ENCODE data around the gene SSU72. TPM values are rescaled to one million over a fixed set of nuclear protein-coding genes. Genes with fewer than 3 reads are reported as not detected.
"Not testable (repeated sequence)": the region's sequence is repeated elsewhere in the genome, so short reads cannot be mapped to it uniquely, and the experiment has no call there.

SSU72 gene
- total RNA-seq, 1 experiment from 2014 or later = 77.3 TPM

DNA sequence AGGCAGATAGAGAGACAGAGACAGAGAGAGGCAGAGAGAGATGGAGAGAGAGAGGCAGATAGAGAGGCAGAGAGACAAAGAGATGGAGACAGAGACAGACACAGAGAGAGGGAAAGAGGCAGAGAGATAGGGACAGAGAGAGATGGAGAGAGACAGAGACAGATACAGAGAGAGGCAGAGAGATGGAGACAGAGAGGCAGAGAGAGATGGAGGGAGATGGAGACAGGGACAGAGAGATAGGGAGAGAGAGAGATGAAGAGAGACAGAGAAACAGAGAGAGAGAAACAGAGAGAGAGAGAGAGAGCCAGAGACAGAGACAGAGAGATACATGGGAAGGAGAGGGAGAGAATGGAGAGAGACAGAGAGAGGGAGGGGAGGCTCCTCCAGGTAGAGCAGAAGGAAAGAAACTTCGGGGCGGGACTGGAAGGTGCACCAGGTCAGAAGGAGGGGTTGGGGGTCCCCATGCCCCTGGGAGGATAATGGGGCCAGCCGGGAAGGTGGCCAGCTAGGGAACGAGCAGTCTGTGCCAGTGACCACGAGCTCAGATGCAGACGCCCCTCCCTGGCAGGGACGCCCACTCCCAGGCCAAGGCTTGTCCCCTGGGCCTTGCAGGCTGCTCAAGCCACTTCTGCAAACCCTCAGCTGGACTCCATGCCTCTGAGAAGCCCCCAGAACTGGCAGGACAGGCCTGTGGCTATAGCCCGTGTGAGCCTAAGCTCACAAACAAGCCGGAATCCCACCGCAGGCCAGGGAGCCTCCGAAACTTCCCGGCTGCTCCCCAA lies 22.0 kb upstream of the SSU72 start:
- no peak for DNase-seq (ENCODE audit: low read depth)

DNA sequence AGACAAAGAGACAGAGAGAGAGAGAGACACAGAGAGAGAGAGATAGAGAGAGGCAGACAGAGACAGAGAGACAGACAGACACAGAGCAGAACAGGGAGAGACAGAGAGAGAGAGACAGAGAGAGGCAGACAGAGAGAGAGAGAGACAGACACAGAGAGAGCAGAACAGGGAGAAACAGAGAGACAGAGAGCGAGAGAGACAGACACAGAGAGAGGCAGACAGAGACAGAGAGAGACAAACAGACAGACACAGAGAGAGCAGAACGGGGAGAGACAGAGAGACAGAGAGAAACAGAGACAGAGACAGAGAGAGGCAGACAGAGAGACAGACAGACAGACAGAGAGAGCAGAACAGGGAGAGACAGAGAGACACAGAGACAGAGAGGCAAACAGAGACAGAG lies 20.7 kb upstream of the SSU72 start:
- not testable (repeated sequence) for DNase-seq (ENCODE audit: low read depth)

DNA sequence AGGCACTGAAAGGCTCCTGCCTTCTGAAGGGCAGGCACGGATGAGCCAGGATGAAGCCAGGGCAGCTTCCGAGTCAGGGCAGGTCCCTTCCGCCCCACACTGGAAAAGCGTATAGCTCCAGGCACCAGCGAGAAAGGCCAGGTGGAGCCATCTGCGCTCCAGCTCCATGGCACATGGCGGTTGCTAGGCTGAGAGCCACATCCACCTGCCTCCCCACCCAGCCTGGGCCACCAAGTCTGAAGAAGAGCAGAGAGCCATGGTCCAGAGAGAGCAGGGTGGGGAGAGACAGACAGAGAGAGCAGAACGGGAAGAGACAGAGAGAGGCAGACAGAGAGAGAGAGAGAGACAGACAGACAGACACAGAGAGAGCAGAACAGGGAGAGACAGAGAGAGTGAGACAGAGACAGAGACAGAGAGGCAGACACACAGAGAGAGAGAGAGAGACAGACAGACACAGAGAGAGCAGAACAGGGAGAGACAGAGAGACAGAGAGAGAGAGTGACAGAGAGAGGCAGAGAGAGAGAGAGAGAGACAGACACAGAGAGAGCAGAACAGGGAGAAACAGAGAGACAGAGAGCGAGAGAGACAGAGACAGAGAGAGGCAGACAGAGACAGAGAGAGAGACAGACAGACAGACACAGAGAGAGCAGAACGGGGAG lies 20.1 kb upstream of the SSU72 start:
- peak; percentile 24 for DNase-seq (ENCODE audit: low read depth)

DNA sequence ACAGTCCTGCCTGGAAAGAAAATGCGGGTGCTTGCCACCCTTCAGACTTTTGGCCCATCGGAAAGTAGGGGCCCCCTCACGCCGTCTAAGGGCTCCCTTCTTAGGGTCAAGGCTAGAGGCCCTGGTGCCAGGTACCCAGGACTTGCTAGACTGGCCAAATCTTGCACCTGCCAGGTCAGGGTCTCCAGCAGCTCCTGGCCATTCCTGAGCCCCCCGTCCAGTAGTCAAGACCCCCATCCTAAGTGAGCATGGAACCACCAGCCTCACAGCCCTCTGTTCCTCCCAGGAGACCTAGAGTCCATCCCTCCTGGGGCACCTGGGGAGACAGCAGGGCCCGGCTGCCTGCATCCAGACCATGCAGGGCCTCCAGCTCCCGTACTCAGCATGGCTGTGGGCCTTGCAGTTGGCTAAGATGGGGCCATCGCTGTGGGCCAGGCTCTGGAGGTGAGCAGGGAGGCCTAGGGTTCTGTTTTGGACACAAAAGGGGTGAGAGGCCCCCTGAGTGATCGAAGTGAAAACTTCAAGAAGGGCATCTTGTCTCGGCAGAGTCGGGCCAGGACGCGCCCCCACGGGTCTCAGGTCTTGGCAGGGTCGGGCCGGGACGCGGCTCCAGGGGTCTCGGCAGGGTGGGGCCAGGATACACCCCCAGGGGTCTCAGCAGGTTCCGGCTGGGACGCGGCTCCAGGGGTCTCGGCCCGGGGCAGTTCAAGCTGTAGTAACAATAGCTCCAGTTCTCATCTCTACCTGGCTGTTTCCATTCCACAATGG lies 19.4 kb upstream of the SSU72 start:
- no peak for DNase-seq (ENCODE audit: low read depth)

DNA sequence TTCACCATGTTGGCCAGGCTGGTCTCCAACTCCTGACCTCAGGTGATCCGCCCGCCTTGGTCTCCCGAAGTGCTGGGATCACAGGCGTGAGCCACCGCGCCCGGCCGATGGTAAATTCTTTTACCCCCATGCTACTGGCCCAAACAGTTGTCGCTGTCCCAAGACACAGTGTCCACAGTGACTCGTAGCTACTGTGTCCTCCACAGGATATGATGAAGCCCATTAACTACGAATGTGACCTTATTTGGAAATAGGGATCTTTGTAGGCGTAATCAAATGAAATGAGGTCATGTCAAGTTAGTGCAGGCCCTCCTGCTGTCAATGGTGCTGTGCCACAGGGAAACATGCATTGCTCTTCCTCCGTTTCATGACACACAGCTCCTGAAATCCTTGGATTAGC lies 16.8 kb upstream of the SSU72 start:
- DNase-seq (ENCODE audit: low read depth) = peak; percentile 31

DNA sequence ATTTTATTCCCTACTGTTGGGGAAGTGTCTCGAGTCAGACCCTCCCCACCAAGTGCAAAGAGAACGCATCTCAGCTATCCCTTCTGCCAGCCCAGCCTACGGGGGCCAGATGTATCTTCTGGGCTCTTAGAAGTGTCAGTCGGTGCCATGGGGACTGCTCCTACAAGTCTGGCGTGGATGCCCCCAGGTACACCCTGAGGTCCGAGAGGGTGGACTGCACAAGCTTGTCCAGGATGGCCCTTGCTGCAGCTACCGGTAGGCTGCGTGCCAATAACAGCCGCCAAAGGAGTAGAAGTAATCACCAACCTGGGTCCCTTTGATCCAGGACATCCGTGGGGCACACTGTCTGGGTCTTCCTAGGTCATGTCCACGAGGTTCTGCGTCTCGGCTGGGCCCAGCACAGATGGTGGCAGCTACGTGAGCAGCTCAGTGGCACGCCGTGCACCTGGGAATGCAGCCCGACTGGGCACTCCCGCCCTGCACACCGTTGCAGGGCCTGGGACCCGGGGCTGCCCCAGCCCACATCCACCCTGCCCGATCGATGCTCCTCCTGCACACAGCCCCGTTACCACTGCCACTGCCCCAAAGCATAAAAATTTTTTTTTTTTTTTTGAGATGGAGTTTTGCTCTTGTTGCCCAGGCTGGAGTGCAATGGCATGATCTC lies 8.8 kb upstream of the SSU72 start:
- DNase-seq (ENCODE audit: low read depth) = no peak

DNA sequence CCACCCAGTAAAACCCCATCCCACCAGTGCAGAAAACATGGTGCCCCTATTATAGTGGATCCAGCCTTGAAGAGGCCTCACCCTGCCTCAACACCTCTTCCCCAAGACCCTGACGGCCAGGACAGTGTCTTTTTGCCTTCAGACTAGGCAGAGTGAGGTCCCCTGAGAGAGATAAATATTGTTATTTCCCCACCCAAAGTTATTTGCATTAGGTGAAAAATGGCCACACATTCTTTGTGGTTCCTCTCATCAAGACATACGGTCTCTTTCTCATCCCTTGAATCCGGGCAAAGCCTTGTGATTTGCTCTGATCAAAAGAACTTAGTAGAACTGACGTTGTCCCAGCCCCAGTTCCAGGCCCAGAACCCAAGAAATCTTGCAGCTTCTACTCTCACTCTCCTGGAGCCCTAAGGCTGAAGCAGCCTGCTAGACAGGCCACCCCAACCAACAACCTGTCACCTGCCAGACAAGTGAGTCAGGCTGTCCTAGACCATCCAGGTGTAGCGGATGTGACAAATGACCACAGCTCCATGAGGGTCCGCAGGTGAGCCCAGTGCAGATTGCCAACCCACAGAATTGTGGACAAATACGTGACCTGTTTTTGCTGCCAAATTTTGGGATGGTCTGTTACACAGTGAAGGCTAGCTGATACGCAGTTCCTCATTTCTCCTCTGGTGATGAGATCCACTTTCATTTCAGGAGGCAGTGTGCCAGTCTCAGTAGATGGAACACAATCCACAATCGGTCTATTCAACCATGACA lies 8.1 kb upstream of the SSU72 start:
- no peak for DNase-seq (ENCODE audit: low read depth)

DNA sequence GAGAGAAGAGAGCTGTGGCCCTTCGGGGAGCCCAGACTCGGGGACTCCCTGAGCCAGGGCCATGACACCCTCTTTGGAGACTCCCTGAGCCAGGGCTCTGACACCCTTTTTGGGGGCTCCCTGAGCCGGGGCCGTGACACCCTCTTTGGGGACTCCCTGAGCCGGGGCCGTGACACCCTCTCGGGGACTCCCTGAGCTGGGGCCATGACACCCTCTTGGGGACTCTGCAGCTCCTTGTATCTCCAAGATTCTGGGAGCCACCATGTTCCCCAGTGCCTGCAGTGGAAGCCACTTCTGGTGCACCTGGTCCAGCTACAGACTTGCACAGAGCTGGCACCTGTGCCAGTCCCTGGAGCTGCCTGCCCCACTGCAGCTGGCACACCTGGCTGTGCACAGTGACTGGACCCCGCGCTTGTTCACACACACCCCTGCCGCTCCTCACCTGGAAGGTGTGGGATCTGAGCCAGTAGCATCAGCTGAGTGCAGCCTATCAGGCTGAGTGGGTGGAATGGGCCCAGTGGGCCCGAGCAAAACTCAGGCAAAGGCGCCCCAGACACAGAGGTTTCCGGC lies 3.8 kb upstream of the SSU72 start:
- no peak for DNase-seq (ENCODE audit: low read depth)

DNA sequence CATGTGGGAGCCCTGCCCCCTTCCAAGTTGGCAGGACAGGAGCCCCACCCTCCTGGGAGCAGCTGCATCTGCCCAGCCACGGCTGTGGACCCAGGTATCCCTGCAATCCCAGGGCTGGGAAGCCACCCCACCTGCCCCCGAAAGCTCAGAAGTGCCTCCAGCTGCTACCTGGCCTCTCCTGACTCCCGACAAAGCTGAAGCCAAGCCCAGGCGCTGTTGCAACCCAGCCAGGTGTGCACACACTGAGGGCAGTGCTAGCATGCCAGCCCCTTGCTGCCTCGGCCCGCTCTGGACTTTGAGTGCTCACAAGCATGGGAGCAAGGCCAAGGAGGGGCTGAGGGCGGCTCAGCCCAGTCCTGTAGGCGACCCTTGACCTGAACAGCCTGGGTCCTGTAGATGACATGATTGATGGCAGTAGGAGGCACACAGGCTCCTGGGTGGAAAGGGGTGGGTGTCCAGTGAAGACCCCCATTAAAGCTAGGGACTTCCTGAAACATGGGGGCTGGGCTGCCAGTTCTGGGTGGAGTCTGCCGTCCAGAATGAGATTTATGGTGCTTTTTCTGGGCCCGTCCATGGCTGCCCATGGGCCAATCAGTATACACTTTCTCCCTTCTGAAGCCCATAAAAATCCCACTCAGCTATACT lies 2.8 kb upstream of the SSU72 start:
- no peak for DNase-seq (ENCODE audit: low read depth)

DNA sequence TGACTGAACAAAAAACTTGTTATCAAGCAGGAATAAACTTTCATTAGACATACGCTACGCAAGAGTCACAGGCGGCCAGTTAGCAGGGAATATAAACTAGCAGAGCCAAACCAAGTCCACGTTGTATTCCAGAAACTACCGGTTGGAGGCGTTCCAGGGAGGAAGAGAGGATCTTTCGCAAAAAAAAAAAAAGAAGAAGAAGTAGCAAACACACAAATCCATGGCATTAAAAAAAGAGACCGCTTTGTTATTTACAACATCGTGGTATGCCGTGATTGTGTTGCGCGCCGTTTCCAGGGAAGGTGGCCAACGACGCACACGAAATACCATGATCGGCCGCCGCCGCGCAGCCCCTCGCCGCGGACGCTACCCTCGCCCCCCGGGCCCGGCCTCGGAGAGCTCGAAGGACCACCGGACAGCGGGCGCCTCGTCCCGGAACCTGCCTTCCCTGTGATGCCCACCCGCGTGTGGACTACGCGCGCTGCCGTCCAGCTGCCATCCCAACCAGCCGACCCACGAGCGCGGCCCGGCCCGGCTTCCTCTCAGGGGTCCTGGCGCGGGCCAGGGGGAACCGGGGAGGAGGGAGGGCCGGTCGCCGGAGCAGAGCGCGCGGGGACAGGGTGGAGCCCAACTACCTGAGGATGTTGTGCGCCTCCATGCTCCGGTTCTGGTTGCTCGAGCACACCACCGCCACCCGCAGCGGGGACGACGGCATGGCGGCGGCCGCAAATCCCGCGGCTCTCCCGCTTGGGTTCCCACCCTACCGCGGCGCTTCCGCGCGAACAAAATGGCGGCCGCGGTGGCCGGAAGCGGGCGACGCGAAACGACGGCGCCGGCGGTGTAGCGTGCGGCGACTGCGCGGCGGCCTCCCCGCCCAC lies 581 bp downstream of the SSU72 start:
- DNase-seq (ENCODE audit: low read depth) = peak; percentile 54

DNA sequence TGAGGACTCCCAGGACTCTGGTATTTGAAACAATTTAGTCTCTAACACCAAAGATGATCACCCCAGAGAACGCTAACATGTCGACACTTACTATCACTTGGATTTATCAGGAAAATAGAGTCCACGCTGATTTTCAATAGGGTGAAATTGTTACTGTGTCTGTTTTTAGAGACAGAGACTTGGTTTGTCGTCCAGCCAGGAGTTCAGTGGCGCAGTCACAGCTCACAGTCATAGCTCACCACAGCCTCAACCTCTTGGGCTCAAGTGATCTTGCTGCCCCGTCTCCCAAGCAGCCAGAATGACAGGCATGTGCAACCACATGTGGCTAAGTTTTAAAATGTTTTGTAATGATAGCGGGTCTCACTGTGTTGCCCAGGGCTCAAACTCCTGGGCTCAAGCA lies 5.3 kb downstream of the SSU72 start:
- no peak for DNase-seq (ENCODE audit: low read depth)

DNA sequence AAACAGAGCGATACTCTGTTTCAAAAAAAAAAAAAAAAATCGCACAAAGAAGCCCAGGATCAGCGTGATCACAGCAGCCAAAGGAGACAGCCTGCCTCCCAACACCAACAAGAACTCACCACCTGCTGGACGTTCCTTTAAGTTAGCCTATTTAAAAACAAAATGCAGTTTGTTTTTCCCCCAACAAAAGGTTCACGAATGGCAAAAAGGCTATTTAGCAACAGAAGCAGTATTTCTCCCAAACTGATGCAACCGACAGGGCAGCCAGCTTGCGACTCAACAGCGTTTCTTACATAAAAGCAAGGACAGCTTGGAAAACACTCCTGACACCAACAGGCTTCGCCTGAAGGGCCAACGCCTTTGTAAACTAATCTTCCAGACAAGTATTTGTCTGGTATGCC lies 6.8 kb downstream of the SSU72 start:
- DNase-seq (ENCODE audit: low read depth) = no peak

DNA sequence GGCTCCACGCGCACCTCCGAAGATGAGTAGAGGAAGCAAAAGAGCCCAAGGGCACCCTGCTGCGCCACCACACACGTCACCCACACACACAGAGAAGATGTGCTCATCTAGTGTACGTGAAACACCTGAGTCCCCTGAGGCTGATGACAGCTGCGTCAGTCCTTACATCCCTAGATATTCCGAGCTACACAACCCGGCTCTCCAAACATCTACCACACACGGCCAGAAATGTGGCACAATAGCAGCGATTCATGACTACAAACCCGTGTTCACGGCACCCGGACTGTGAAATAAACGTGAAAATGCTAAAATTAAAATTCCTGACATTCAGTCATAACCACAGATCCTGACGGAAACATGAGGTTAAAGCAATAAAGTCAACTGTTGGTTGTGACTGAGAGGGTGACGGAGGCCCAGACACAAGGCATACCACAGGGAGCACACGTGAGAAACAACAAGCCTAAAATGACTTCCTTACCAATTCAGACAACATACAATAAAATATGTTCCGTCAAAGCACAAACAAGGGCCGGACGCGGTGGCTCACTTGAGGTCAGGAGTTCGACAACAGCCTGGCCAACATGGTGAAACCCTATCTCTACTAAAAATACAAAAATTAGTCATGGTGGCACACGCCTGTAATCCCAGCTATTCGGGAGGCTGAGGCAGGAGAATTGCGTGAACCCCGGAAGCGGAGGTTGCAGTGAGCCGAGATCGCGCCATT lies 7.3 kb downstream of the SSU72 start:
- DNase-seq (ENCODE audit: low read depth) = peak; percentile 78

DNA sequence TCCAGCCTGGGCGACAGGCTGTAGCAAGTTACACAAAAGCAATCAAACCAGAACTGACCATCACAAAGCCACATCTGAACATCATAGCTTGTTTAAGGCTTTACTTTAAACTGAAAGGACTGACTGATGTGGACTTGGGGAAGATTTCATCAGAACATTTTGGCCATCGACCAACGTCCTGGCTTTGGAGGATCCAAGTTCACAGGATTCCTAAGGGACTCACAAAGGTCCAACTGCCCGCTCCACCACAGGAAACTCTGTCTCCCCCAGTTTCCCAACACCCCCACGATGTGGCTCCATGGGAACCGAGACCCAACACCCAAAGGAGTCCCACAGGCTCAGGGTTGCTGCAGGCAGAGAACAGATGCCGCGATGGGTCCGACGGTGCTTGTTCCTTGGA lies 9.3 kb downstream of the SSU72 start:
- no peak for DNase-seq (ENCODE audit: low read depth)

DNA sequence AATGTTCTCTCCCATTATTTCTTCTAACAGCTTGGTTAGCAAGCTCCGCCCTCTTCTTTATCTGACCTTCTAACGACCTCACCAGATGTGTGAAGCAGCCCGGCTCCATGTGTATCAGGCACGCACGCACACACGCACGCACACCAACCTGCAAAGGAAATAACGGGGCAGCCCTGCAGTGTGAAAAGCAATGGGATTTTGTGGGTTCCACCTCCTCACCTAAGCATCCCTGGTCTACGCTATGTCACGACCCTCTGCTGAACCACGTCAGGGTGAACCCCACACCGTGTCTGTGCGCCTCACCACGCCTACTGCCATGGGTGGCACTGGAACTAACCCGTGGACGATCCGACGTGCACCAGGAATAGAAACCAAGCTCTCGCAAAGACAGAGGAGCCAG lies 10.4 kb downstream of the SSU72 start:
- no peak for DNase-seq (ENCODE audit: low read depth)

DNA sequence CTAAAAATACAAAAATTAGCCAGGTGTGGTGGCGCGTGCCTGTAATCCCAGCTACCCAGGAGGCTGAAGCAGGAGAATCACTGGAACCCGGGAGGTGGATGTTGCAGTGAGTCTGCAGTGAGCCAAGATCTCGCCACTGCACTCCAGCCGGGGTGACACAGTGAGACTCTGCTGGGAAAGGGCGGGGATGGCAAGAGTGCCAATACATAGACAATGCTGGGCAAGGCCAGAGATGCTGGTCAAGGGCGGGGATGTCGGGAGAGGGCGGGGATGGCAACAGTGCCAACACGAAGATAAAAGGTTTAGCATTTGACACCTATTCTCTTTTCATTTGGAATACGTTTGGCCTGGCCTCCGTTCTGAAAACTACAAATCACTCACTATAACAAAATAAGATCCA lies 11.0 kb downstream of the SSU72 start:
- DNase-seq (ENCODE audit: low read depth) = no peak

DNA sequence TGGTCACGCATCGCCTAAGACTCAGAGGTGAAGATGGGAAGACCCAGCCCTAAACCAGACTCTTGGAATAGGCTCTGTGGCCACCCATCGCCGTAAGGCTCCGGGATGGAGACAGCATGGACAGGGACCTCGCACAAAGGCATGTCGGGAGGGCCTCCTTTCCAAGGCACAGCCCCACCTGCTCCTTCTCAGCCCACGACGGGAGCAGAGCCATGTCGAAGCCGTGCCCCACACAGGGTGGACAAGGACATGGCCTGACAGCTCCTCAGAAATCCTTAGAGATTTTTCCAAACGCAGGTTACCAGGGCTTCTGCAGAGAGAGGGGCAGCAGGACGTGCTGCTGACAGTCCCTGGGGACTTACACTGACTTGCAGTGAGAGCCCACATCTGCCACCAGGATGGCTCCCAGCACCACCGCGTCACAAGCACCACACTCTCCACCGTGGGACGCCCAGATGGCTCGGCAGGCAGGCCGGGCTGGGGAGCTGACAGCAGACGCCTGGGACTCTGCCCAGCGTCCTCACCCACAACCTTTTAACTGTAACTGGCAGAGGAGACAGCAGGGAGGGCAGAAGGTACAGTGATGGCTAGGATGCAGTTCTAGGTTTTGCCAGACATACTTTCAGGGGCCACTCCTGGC lies 12.0 kb downstream of the SSU72 start:
- DNase-seq (ENCODE audit: low read depth) = no peak

DNA sequence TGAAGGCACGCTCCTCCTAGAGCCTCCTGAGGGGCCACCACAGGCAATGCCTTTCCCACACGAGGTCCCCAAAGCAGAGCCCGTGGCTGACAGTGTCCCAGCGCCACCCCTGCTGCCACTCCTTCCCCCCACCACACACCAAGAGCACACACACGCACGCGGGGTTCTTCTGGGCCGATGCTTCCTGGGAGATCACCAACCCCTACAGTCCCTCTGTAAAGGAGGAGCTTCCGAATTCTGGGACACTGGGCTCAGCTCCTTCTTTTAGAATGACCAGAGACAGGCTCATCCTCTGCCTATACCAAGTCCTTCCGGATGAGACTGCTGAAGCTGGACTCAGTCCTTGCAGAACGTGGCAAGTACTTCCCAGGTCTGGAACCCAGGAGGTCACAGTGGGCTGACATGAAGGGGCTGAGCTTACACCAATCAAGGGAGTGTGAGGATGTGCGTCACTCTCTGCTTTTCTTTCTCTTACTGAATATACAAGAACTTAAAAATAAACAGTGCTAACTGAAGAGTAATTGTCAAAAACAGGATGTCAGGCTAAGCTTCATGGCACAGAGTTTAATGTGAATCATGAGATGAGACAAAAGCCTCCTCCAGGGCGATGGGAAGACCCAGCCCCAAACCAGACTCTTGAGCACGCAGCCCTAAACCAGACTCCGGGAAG lies 12.7 kb downstream of the SSU72 start:
- no peak for DNase-seq (ENCODE audit: low read depth)

Data from RPMI7951 (cell line).